Small intestine (tissue), 7 donors: ENCODE data around the gene CDIPT. TPM values are rescaled to one million over a fixed set of nuclear protein-coding genes. Genes with fewer than 3 reads are reported as not detected.

Experiments
- DNase-seq, 2 donors: peaks; one replicate each; pipeline versions ENCODE4 v3.0.0 to v3.0.0-alpha.2; 2013
- FAIRE-seq: peaks from 2 replicates; lab custom pipeline; 2012; peaks lifted over from hg19 to GRCh38; lab: Jason Lieb, UNC
- H3K27ac ChIP-seq, 3 donors: one replicate each; pipeline ENCODE4 v1.5.1; 2013; ENCODE audit warnings: low read length in 2 of 3, mild to moderate bottlenecking in 2 of 3, control low read depth in 1 of 3, inconsistent platforms in 1 of 3, low read depth in 1 of 3, moderate library complexity in 1 of 3
- H3K27me3 ChIP-seq, 3 donors: one replicate each; pipeline ENCODE4 v1.6.1; 2013; ENCODE audit warnings: low read length in 3 of 3, inconsistent platforms in 1 of 3; ENCODE audit not compliant: control insufficient read depth in 3 of 3, insufficient read depth in 3 of 3
- H3K36me3 ChIP-seq, 3 donors: one replicate each; pipeline ENCODE4 v1.6.1; 2013; ENCODE audit warnings: low read length in 3 of 3, inconsistent platforms in 1 of 3, low read depth in 1 of 3, mild to moderate bottlenecking in 1 of 3, moderate library complexity in 1 of 3; ENCODE audit not compliant: control insufficient read depth in 3 of 3, insufficient read depth in 2 of 3
- H3K4me1 ChIP-seq, 3 donors: one replicate each; pipeline ENCODE4 v1.6.1; 2013; ENCODE audit warnings: low read length in 2 of 3, inconsistent platforms in 1 of 3, low read depth in 1 of 3, mild to moderate bottlenecking in 1 of 3, moderate library complexity in 1 of 3; ENCODE audit not compliant: control insufficient read depth in 3 of 3, insufficient read depth in 2 of 3
- H3K4me3 ChIP-seq, 3 donors: one replicate each; pipeline ENCODE4 v1.5.1; 2013; ENCODE audit warnings: low read length in 3 of 3, control low read depth in 1 of 3, inconsistent platforms in 1 of 3, low read depth in 1 of 3, mild to moderate bottlenecking in 1 of 3, moderate library complexity in 1 of 3
- H3K9me3 ChIP-seq, 2 donors: one replicate each; pipeline ENCODE4 v1.6.1; 2013; ENCODE audit warnings: low read depth in 1 of 2, low read length in 1 of 2; ENCODE audit not compliant: control insufficient read depth in 2 of 2, insufficient read depth in 1 of 2
- WGBS, 3 donors: extraction: QIAGEN DNeasy Blood & Tissue Kit; methylation state at CpG; one replicate each; pipeline ENCODE4 v1.1.7; 2013; 5-methylcytosine and 5-hydroxymethylcytosine counted together
- polyA plus RNA-seq, 4 donors: library from polyadenylated mRNA; stranded (reverse) in 3 of 4; unstranded in 1 of 4; fragments of 200-250 nt in 3 of 4; fragments of 120-200 nt in 1 of 4; gene quantifications; one replicate each; pipeline versions ENCODE4 v1.2.1 to v1.2.3, GENCODE V29; 2013
- donor health status: healthy with polysubstance abuse.
- donor health status: control.
- donor health status: control.
- donor health status: Bipolar disorder and iron deficiency.
- donor health status: healthy.

The CDIPT gene
- polyA plus RNA-seq, 4 donors: 51.9 to 76.9 (median 61.2) TPM

- peak; percentile 67 to 82 for DNase-seq
- peak overlapping the region; percentile 88 to 90 (median 89) for H3K27ac ChIP-seq
- H3K4me3 ChIP-seq: no peak overlapping the region
- no peaks in the 10 kb centered on the region for H3K9me3 ChIP-seq
- peaks cover 0 to 44% (median 0%) of the 10 kb centered on the region in 3 donors for H3K36me3 ChIP-seq
- H3K4me1 ChIP-seq: peaks cover 15 to 83% (median 22%) of the 10 kb centered on the region in 3 donors
- FAIRE-seq: no peak
- WGBS, 3 donors: 41 to 51% (median 50%) methylated on average over 9 to 10 of the region's 10 CpGs
- H3K27me3 ChIP-seq: no peaks in the 10 kb centered on the region
Measured at GRCh38 chr16:29825145-29826044, 37.6 kb downstream of the CDIPT start.

DNA sequence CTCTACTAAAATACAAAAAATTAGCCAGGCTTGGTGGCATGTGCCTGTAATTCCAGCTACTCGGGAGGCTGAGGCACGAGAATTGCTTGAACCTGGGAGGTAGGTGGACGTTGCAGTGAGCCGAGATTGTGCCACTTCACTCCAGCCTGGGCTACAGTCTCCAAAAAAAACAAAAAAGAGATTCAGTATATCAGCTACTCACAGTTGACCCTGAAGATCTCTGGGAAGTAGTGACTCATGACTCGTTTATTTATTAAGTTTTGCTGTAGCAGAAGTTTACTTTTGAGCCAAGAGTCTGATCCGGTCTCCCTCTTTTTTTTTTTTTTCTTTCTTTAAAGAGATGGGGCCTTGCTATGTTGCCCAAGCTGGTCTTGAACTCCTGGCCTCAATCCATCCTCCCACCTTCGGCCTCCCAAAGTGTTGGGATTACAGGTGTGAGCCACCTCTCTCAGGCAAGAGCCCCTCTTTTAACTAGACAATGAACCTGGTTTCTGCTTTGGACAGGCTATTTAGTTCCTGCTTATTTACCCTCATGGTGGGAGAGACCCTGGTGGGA, 38.4 kb downstream of the CDIPT start:
- peaks cover 15 to 81% (median 25%) of the 10 kb centered on the region in 3 donors for H3K4me1 ChIP-seq
- H3K36me3 ChIP-seq: peaks cover 0 to 42% (median 0%) of the 10 kb centered on the region in 3 donors
- FAIRE-seq: no peak
- peak overlapping the region; percentile 88 to 90 (median 89) for H3K27ac ChIP-seq
- H3K9me3 ChIP-seq: no peaks in the 10 kb centered on the region
- DNase-seq: peak in 1 of 2 donors; percentile 68
- 17 to 28% (median 23%) methylated on average over 7 of the region's 7 CpGs for WGBS, 3 donors
- no peak overlapping the region for H3K4me3 ChIP-seq
- no peaks in the 10 kb centered on the region for H3K27me3 ChIP-seq

GRCh38 chr16:29821643-29822115, 41.3 kb downstream of the CDIPT start:
- Histone ChIP-seq H3K4me1 (peaks cover 9 to 79% (median 22%) of the 10 kb centered on the region in 3 donors), H3K9me3 (no peaks in the 10 kb centered on the region), H3K4me3 (peak overlapping the region; percentile 27 to 77 (median 46)), H3K27ac (peak overlapping the region; percentile 84 to 97 (median 91)), H3K27me3 (no peaks in the 10 kb centered on the region), H3K36me3 (peaks cover 0 to 58% (median 2%) of the 10 kb centered on the region in 3 donors)
- DNase-seq (peak in 1 of 2 donors; percentile 78), FAIRE-seq (no peak)
- 2 to 29% (median 9%) methylated on average over 7 of the region's 7 CpGs for WGBS, 3 donors

- Histone ChIP-seq H3K9me3 (no peaks in the 10 kb centered on the region), H3K27ac (peak overlapping the region; percentile 84 to 97 (median 91)), H3K4me3 (peak overlapping the region; percentile 46 to 87 (median 77)), H3K27me3 (no peaks in the 10 kb centered on the region), H3K36me3 (peaks cover 0 to 56% (median 2%) of the 10 kb centered on the region in 3 donors), H3K4me1 (peaks cover 7 to 75% (median 19%) of the 10 kb centered on the region in 3 donors)
- DNase-seq: peak; percentile 73 to 96
- WGBS, 3 donors: 1 to 14% (median 3%) methylated on average over 11 of the region's 11 CpGs
- no peak for FAIRE-seq
Measured at GRCh38 chr16:29820730-29821642, 42.0 kb downstream of the CDIPT start.

- FAIRE-seq (no peak), DNase-seq (peak; percentile 84 to 91)
- H3K27ac ChIP-seq: peak within 1 kb of the TSS; percentile 84 to 97 (median 91)
- H3K4me1 ChIP-seq: peaks cover under 1 to 69% (median 15%) of the 10 kb centered on the region in 3 donors
- H3K36me3 ChIP-seq: peaks cover 0 to 49% (median 2%) of the 10 kb centered on the region in 3 donors
- no peaks in the 10 kb centered on the region for H3K9me3 ChIP-seq
- H3K4me3 ChIP-seq: peak within 1 kb of the TSS; percentile 46 to 87 (median 77)
- no peaks in the 10 kb centered on the region for H3K27me3 ChIP-seq
- WGBS, 3 donors: 0 to 2% (median 0%) methylated on average over 4 of the region's 4 CpGs
Measured at GRCh38 chr16:29820271-29820701, 42.7 kb downstream of the CDIPT start, which contains the start of gene MVP. Gene MVP (plus strand): TSS chr16:29820462. CDS start chr16:29830550, 10,088 bp downstream.

DNA sequence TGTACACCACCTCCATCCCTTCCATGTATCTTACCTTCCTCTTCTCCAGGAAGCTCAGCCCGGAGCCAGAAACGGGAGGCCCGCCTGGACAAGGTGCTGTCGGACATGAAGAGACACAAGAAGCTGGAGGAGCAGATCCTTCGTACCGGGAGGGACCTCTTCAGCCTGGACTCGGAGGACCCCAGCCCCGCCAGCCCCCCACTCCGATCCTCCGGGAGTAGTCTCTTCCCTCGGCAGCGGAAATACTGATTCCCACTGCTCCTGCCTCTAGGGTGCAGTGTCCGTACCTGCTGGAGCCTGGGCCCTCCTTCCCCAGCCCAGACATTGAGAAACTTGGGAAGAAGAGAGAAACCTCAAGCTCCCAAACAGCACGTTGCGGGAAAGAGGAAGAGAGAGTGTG, 43.5 kb downstream of the CDIPT start:
- Histone ChIP-seq H3K4me1 (peaks cover 0 to 68% (median 8%) of the 10 kb centered on the region in 3 donors), H3K4me3 (peak overlapping the region in 1 of 3 donors; percentile 77), H3K9me3 (no peaks in the 10 kb centered on the region), H3K27ac (peak overlapping the region; percentile 72 to 97 (median 91)), H3K27me3 (no peaks in the 10 kb centered on the region), H3K36me3 (peaks cover 0 to 48% (median 2%) of the 10 kb centered on the region in 3 donors)
- DNase-seq: peak in 1 of 2 donors; percentile 79
- no peak for FAIRE-seq
- WGBS, 3 donors: 21 to 63% (median 47%) methylated on average over 15 of the region's 15 CpGs

GRCh38 chr16:29818082-29818481, 44.9 kb downstream of the CDIPT start:
- H3K27me3 ChIP-seq: peaks cover 0 to 10% (median 0%) of the 10 kb centered on the region in 3 donors
- DNase-seq (no peak), FAIRE-seq (no peak)
- peak overlapping the region in 1 of 3 donors; percentile 14 for H3K27ac ChIP-seq
- peaks cover 0 to 41% (median 2%) of the 10 kb centered on the region in 3 donors for H3K36me3 ChIP-seq
- H3K4me3 ChIP-seq: no peak overlapping the region
- no peaks in the 10 kb centered on the region for H3K9me3 ChIP-seq
- H3K4me1 ChIP-seq: peaks cover 0 to 56% (median 5%) of the 10 kb centered on the region in 3 donors
- 45 to 68% (median 65%) methylated on average over 4 of the region's 4 CpGs for WGBS, 3 donors
